SJSA1 (cell line): Measurements from ENCODE around the gene CA9. TPM values are rescaled to one million over a fixed set of nuclear protein-coding genes. Genes with fewer than 3 reads are reported as not detected.

Experiments
- DNase-seq, 2 experiments: peaks; one replicate each; pipeline ENCODE4 v3.0.0-alpha.2; 2015 to 2020; ENCODE audit warnings: low spot score in 2 of 2, low read depth in 1 of 2
- H3K27ac ChIP-seq: fragments of 250-450 bp; sonication (Bioruptor Pico); 2 replicates; pipeline ENCODE4 v1.5.1; 2020; ENCODE audit warnings: mild to moderate bottlenecking, moderate library complexity
- H3K27me3 ChIP-seq: fragments of 250-450 bp; sonication (Bioruptor Pico); replicated peaks from 2 replicates; pipeline ENCODE4 v1.5.1; 2020; ENCODE audit warnings: mild to moderate bottlenecking, moderate library complexity
- H3K36me3 ChIP-seq: fragments of 250-450 bp; sonication (Bioruptor Pico); 2 replicates; pipeline ENCODE4 v1.5.1; 2020; ENCODE audit warnings: mild to moderate bottlenecking
- H3K4me1 ChIP-seq: fragments of 250-450 bp; sonication (Bioruptor Pico); replicated peaks from 2 replicates; pipeline ENCODE4 v1.6.1; 2021; ENCODE audit warnings: mild to moderate bottlenecking
- H3K4me3 ChIP-seq: fragments of 250-450 bp; sonication (Bioruptor Pico); 2 replicates; pipeline ENCODE4 v1.5.1; 2020; ENCODE audit warnings: mild to moderate bottlenecking
- H3K9me3 ChIP-seq: fragments of 250-450 bp; sonication (Bioruptor Pico); replicated peaks from 2 replicates; pipeline ENCODE4 v1.5.1; 2020; ENCODE audit warnings: mild to moderate bottlenecking
- total RNA-seq: library from RNA; depleted of rRNA; stranded (reverse); fragments of >200 nt; shearing (Covaris generic); gene quantifications from 2 replicates; pipeline ENCODE4 v1.2.3, GENCODE V29; 2014; rRNA removed

Gene CA9
- total RNA-seq, 1 experiment from 2014 or later = not detected

- Histone ChIP-seq H3K27ac (peak overlapping the region; percentile 73), H3K36me3 (peaks cover 39% of the 10 kb centered on the region), H3K4me3 (peak overlapping the region; percentile 26), H3K9me3 (no peaks in the 10 kb centered on the region), H3K4me1 (peaks cover 53% of the 10 kb centered on the region), H3K27me3 (no peaks in the 10 kb centered on the region)
- DNase-seq = peak; percentile 48 to 68
Measured at GRCh38 chr9:35729700-35730485, 56.2 kb downstream of the CA9 start.

- Histone ChIP-seq H3K4me3 (peak overlapping the region; percentile 52), H3K27ac (peak overlapping the region; percentile 73; the same call in 1 of the 2 replicates), H3K4me1 (peaks cover 53% of the 10 kb centered on the region), H3K36me3 (peaks cover 39% of the 10 kb centered on the region), H3K27me3 (no peaks in the 10 kb centered on the region), H3K9me3 (no peaks in the 10 kb centered on the region)
- no peak for DNase-seq
Measured at GRCh38 chr9:35730486-35730854, 56.7 kb downstream of the CA9 start.

Other genes starting within 250 kb of the CA9 start
- gene RUSC2, start 183.8 kb upstream of the CA9 start, total RNA-seq = 22.1 and 24.0 TPM in 2 replicates
- gene TESK1, start 68.7 kb upstream of the CA9 start, total RNA-seq = 1.2 and 5.2 TPM in 2 replicates
- not detected in 2 replicates for gene CD72, start 55.5 kb upstream of the CA9 start, total RNA-seq
- gene SIT1, start 23.0 kb upstream of the CA9 start, total RNA-seq = not detected in 2 replicates
- 432 and 826 TPM in 2 replicates for gene RMRP, start 15.9 kb upstream of the CA9 start, total RNA-seq
- gene CCDC107, start 15.6 kb upstream of the CA9 start, total RNA-seq = 2.8 and 7.9 TPM in 2 replicates
- 0.41 and 1.9 TPM in 2 replicates for gene ARHGEF39, start 8.7 kb upstream of the CA9 start, total RNA-seq
- 823 and 1,421 TPM in 2 replicates for gene TPM2, start 16.0 kb downstream of the CA9 start, total RNA-seq
- 137 and 213 TPM in 2 replicates for gene TLN1, start 58.3 kb downstream of the CA9 start, total RNA-seq
- gene CREB3, start 58.7 kb downstream of the CA9 start, total RNA-seq = 39.2 and 86.7 TPM in 2 replicates
- 15.5 and 16.0 TPM in 2 replicates for gene GBA2, start 75.3 kb downstream of the CA9 start, total RNA-seq
- 5.2 and 7.4 TPM in 2 replicates for gene RGP1, start 75.4 kb downstream of the CA9 start, total RNA-seq
- not detected in 2 replicates for gene MSMP, start 80.3 kb downstream of the CA9 start, total RNA-seq
- gene NPR2, start 117.7 kb downstream of the CA9 start, total RNA-seq = 1.5 and 3.9 TPM in 2 replicates
- gene SPAG8, start 138.3 kb downstream of the CA9 start, total RNA-seq = 0.13 TPM in 1 of 2 replicates, not detected in the other
- 21.4 and 41.3 TPM in 2 replicates for gene HINT2, start 141.1 kb downstream of the CA9 start, total RNA-seq
- gene FAM221B, start 154.8 kb downstream of the CA9 start, total RNA-seq = not detected in 2 replicates
- gene TMEM8B, start 155.3 kb downstream of the CA9 start, total RNA-seq = 1.4 and 2.8 TPM in 2 replicates
- gene OR13J1, start 196.5 kb downstream of the CA9 start, total RNA-seq = not detected in 2 replicates
- gene HRCT1, start 232.3 kb downstream of the CA9 start, total RNA-seq = 0.63 TPM in 1 of 2 replicates, not detected in the other
- not detected in 2 replicates for gene SPAAR, start 235.6 kb downstream of the CA9 start, total RNA-seq